ENCODE data around the gene PNKP.

GRCh38 chr19:49894011-49894664 lies 26.8 kb upstream of the PNKP start:
- no peak for TF ChIP-seq CTCF (IDR thresholded peaks at IDR 0.05; ENCODE audit: poor library complexity, severe bottlenecking)
- no peak for TF ChIP-seq REST (IDR thresholded peaks at IDR 0.05; ENCODE audit: borderline replicate concordance)
- no peak for TF ChIP-seq SMC3 (conservative IDR thresholded peaks at IDR 0.05; ENCODE audit: poor library complexity)
- no peak for TF ChIP-seq EZH2 (IDR thresholded peaks at IDR 0.05; ENCODE audit: borderline replicate concordance, insufficient read depth, low read length, poor library complexity, severe bottlenecking)
- TF ChIP-seq RAD21 (conservative IDR thresholded peaks at IDR 0.05): no peak
- no peak for TF ChIP-seq MXI1 (conservative IDR thresholded peaks at IDR 0.05; ENCODE audit: poor library complexity, severe bottlenecking)
- TF ChIP-seq POLR2AphosphoS5 (IDR thresholded peaks at IDR 0.05): no peak
- no peak for TF ChIP-seq TAF1 (IDR thresholded peaks at IDR 0.05; ENCODE audit: low read depth)
- TF ChIP-seq EP300 (conservative IDR thresholded peaks at IDR 0.05; ENCODE audit: poor library complexity, severe bottlenecking): no peak

Measured in neural cell (in vitro differentiated cells).